ENCODE results near the gene DIAPH3.

Gene DIAPH3

GRCh38 chr13:59890054-59890453 lies 273.7 kb downstream of the DIAPH3 start:
- no peak overlapping the region for H3K27ac ChIP-seq (ENCODE audit: low read depth, low read length)
- H3K36me3 ChIP-seq (ENCODE audit: insufficient read depth, low read length) = no peaks in the 10 kb centered on the region
- no peaks in the 10 kb centered on the region for H3K4me1 ChIP-seq (ENCODE audit: insufficient read depth, low read length)
- no peak overlapping the region for H3K9ac ChIP-seq (ENCODE audit: low read length)
- H3K9me3 ChIP-seq (ENCODE audit: low read length) = no peaks in the 10 kb centered on the region
- no peak overlapping the region for H3K4me3 ChIP-seq (ENCODE audit: low read depth in 1 of 2, low read length in 2 of 2)
- H3K27me3 ChIP-seq (ENCODE audit: control insufficient read depth in 1 of 2, insufficient read depth in 2 of 2, low read length in 2 of 2) = no peaks in the 10 kb centered on the region

GRCh38 chr13:59888408-59888807 lies 275.3 kb downstream of the DIAPH3 start:
- Histone ChIP-seq H3K9me3 (ENCODE audit: low read length) (no peaks in the 10 kb centered on the region), H3K4me1 (ENCODE audit: insufficient read depth, low read length) (no peaks in the 10 kb centered on the region), H3K36me3 (ENCODE audit: insufficient read depth, low read length) (no peaks in the 10 kb centered on the region), H3K27ac (ENCODE audit: low read depth, low read length) (no peak overlapping the region), H3K4me3 (ENCODE audit: low read depth in 1 of 2, low read length in 2 of 2) (no peak overlapping the region), H3K9ac (ENCODE audit: low read length) (no peak overlapping the region), H3K27me3 (ENCODE audit: control insufficient read depth in 1 of 2, insufficient read depth in 2 of 2, low read length in 2 of 2) (no peaks in the 10 kb centered on the region)

- Histone ChIP-seq H3K36me3 (ENCODE audit: insufficient read depth, low read length) (no peaks in the 10 kb centered on the region), H3K9me3 (ENCODE audit: low read length) (no peaks in the 10 kb centered on the region)
Observed at GRCh38 chr13:59885076-59885475, 278.7 kb downstream of the DIAPH3 start.

GRCh38 chr13:59883885-59884284 lies 279.8 kb downstream of the DIAPH3 start:
- Histone ChIP-seq H3K36me3 (ENCODE audit: insufficient read depth, low read length) (no peaks in the 10 kb centered on the region), H3K9ac (ENCODE audit: low read length) (no peak overlapping the region), H3K4me1 (ENCODE audit: insufficient read depth, low read length) (no peaks in the 10 kb centered on the region), H3K27me3 (ENCODE audit: control insufficient read depth in 1 of 2, insufficient read depth in 2 of 2, low read length in 2 of 2) (no peaks in the 10 kb centered on the region), H3K4me3 (ENCODE audit: low read depth in 1 of 2, low read length in 2 of 2) (no peak overlapping the region), H3K27ac (ENCODE audit: low read depth, low read length) (no peak overlapping the region), H3K9me3 (ENCODE audit: low read length) (no peaks in the 10 kb centered on the region)

More at GRCh38 chr13:59885076-59885475, 278.7 kb downstream of the DIAPH3 start:
- H3K27me3 ChIP-seq (ENCODE audit: control insufficient read depth in 1 of 2, insufficient read depth in 2 of 2, low read length in 2 of 2) = no peaks in the 10 kb centered on the region
- no peak overlapping the region for H3K27ac ChIP-seq (ENCODE audit: low read depth, low read length)
- no peaks in the 10 kb centered on the region for H3K4me1 ChIP-seq (ENCODE audit: insufficient read depth, low read length)
- no peak overlapping the region for H3K4me3 ChIP-seq (ENCODE audit: low read depth in 1 of 2, low read length in 2 of 2)
- no peak overlapping the region for H3K9ac ChIP-seq (ENCODE audit: low read length)

- H3K9ac ChIP-seq (ENCODE audit: low read length) = no peak overlapping the region
- H3K27ac ChIP-seq (ENCODE audit: low read depth, low read length) = no peak overlapping the region
- H3K4me3 ChIP-seq (ENCODE audit: low read depth in 1 of 2, low read length in 2 of 2) = no peak overlapping the region
- no peaks in the 10 kb centered on the region for H3K36me3 ChIP-seq (ENCODE audit: insufficient read depth, low read length)
- no peaks in the 10 kb centered on the region for H3K4me1 ChIP-seq (ENCODE audit: insufficient read depth, low read length)
- H3K9me3 ChIP-seq (ENCODE audit: low read length) = no peaks in the 10 kb centered on the region
- H3K27me3 ChIP-seq (ENCODE audit: control insufficient read depth in 1 of 2, insufficient read depth in 2 of 2, low read length in 2 of 2) = no peaks in the 10 kb centered on the region
Observed at GRCh38 chr13:59880468-59880867, 283.3 kb downstream of the DIAPH3 start.

- no peak overlapping the region for H3K4me3 ChIP-seq (ENCODE audit: low read depth in 1 of 2, low read length in 2 of 2)
Observed at GRCh38 chr13:59879281-59879680, 284.4 kb downstream of the DIAPH3 start.

GRCh38 chr13:59877933-59878332 lies 285.8 kb downstream of the DIAPH3 start:
- H3K4me1 ChIP-seq (ENCODE audit: insufficient read depth, low read length) = no peaks in the 10 kb centered on the region
- H3K4me3 ChIP-seq (ENCODE audit: low read depth in 1 of 2, low read length in 2 of 2) = no peak overlapping the region
- no peaks in the 10 kb centered on the region for H3K9me3 ChIP-seq (ENCODE audit: low read length)
- H3K9ac ChIP-seq (ENCODE audit: low read length) = no peak overlapping the region
- no peaks in the 10 kb centered on the region for H3K36me3 ChIP-seq (ENCODE audit: insufficient read depth, low read length)
- no peak overlapping the region for H3K27ac ChIP-seq (ENCODE audit: low read depth, low read length)
- no peaks in the 10 kb centered on the region for H3K27me3 ChIP-seq (ENCODE audit: control insufficient read depth in 1 of 2, insufficient read depth in 2 of 2, low read length in 2 of 2)

More at GRCh38 chr13:59879281-59879680, 284.4 kb downstream of the DIAPH3 start:
- no peaks in the 10 kb centered on the region for H3K27me3 ChIP-seq (ENCODE audit: control insufficient read depth in 1 of 2, insufficient read depth in 2 of 2, low read length in 2 of 2)
- no peaks in the 10 kb centered on the region for H3K9me3 ChIP-seq (ENCODE audit: low read length)
- H3K36me3 ChIP-seq (ENCODE audit: insufficient read depth, low read length) = no peaks in the 10 kb centered on the region
- H3K4me1 ChIP-seq (ENCODE audit: insufficient read depth, low read length) = no peaks in the 10 kb centered on the region
- no peak overlapping the region for H3K9ac ChIP-seq (ENCODE audit: low read length)
- no peak overlapping the region for H3K27ac ChIP-seq (ENCODE audit: low read depth, low read length)

GRCh38 chr13:59874973-59875372 lies 288.8 kb downstream of the DIAPH3 start:
- Histone ChIP-seq H3K9me3 (ENCODE audit: low read length) (no peaks in the 10 kb centered on the region), H3K36me3 (ENCODE audit: insufficient read depth, low read length) (no peaks in the 10 kb centered on the region), H3K27ac (ENCODE audit: low read depth, low read length) (no peak overlapping the region), H3K4me3 (ENCODE audit: low read depth in 1 of 2, low read length in 2 of 2) (no peak overlapping the region), H3K4me1 (ENCODE audit: insufficient read depth, low read length) (no peaks in the 10 kb centered on the region), H3K9ac (ENCODE audit: low read length) (no peak overlapping the region), H3K27me3 (ENCODE audit: control insufficient read depth in 1 of 2, insufficient read depth in 2 of 2, low read length in 2 of 2) (no peaks in the 10 kb centered on the region)

GRCh38 chr13:59873856-59874255 lies 289.9 kb downstream of the DIAPH3 start:
- no peaks in the 10 kb centered on the region for H3K9me3 ChIP-seq (ENCODE audit: low read length)
- no peak overlapping the region for H3K27ac ChIP-seq (ENCODE audit: low read depth, low read length)
- no peaks in the 10 kb centered on the region for H3K36me3 ChIP-seq (ENCODE audit: insufficient read depth, low read length)
- H3K4me3 ChIP-seq (ENCODE audit: low read depth in 1 of 2, low read length in 2 of 2) = no peak overlapping the region
- no peak overlapping the region for H3K9ac ChIP-seq (ENCODE audit: low read length)
- no peaks in the 10 kb centered on the region for H3K27me3 ChIP-seq (ENCODE audit: control insufficient read depth in 1 of 2, insufficient read depth in 2 of 2, low read length in 2 of 2)
- H3K4me1 ChIP-seq (ENCODE audit: insufficient read depth, low read length) = no peaks in the 10 kb centered on the region

- no peak overlapping the region for H3K27ac ChIP-seq (ENCODE audit: low read depth, low read length)
- no peaks in the 10 kb centered on the region for H3K9me3 ChIP-seq (ENCODE audit: low read length)
- no peaks in the 10 kb centered on the region for H3K36me3 ChIP-seq (ENCODE audit: insufficient read depth, low read length)
- no peak overlapping the region for H3K4me3 ChIP-seq (ENCODE audit: low read depth in 1 of 2, low read length in 2 of 2)
- no peaks in the 10 kb centered on the region for H3K4me1 ChIP-seq (ENCODE audit: insufficient read depth, low read length)
- no peaks in the 10 kb centered on the region for H3K27me3 ChIP-seq (ENCODE audit: control insufficient read depth in 1 of 2, insufficient read depth in 2 of 2, low read length in 2 of 2)
- no peak overlapping the region for H3K9ac ChIP-seq (ENCODE audit: low read length)
Observed at GRCh38 chr13:59873309-59873708, 290.4 kb downstream of the DIAPH3 start.

- H3K36me3 ChIP-seq (ENCODE audit: insufficient read depth, low read length) = no peaks in the 10 kb centered on the region
- no peak overlapping the region for H3K9ac ChIP-seq (ENCODE audit: low read length)
- no peaks in the 10 kb centered on the region for H3K9me3 ChIP-seq (ENCODE audit: low read length)
- no peak overlapping the region for H3K4me3 ChIP-seq (ENCODE audit: low read depth in 1 of 2, low read length in 2 of 2)
- H3K27ac ChIP-seq (ENCODE audit: low read depth, low read length) = no peak overlapping the region
- no peaks in the 10 kb centered on the region for H3K4me1 ChIP-seq (ENCODE audit: insufficient read depth, low read length)
- no peaks in the 10 kb centered on the region for H3K27me3 ChIP-seq (ENCODE audit: control insufficient read depth in 1 of 2, insufficient read depth in 2 of 2, low read length in 2 of 2)
Observed at GRCh38 chr13:59867867-59868266, 295.9 kb downstream of the DIAPH3 start.

- Histone ChIP-seq H3K9me3 (ENCODE audit: low read length) (no peaks in the 10 kb centered on the region), H3K9ac (ENCODE audit: low read length) (no peak overlapping the region), H3K4me1 (ENCODE audit: insufficient read depth, low read length) (no peaks in the 10 kb centered on the region), H3K27me3 (ENCODE audit: control insufficient read depth in 1 of 2, insufficient read depth in 2 of 2, low read length in 2 of 2) (no peaks in the 10 kb centered on the region), H3K4me3 (ENCODE audit: low read depth in 1 of 2, low read length in 2 of 2) (no peak overlapping the region), H3K36me3 (ENCODE audit: insufficient read depth, low read length) (no peaks in the 10 kb centered on the region), H3K27ac (ENCODE audit: low read depth, low read length) (no peak overlapping the region)
Observed at GRCh38 chr13:59865398-59865797, 298.3 kb downstream of the DIAPH3 start.

Measured in muscle layer of colon (tissue), 2 donors.